ENCODE measurements around the gene MMP20.

GRCh38 chr11:102656528-102656927 is 31.4 kb upstream of the MMP20 start:
- no peak for TF ChIP-seq CTCF (IDR thresholded peaks at IDR 0.05)
- no peak for TF ChIP-seq POLR2A (IDR thresholded peaks at IDR 0.05)
- no peak for TF ChIP-seq POLR2AphosphoS5 (IDR thresholded peaks at IDR 0.05)
